ENCODE data around the gene BANK1.
A peak's percentile ranks its signal among the peaks of the same experiment; 100 is the strongest.

Gene BANK1

DNA sequence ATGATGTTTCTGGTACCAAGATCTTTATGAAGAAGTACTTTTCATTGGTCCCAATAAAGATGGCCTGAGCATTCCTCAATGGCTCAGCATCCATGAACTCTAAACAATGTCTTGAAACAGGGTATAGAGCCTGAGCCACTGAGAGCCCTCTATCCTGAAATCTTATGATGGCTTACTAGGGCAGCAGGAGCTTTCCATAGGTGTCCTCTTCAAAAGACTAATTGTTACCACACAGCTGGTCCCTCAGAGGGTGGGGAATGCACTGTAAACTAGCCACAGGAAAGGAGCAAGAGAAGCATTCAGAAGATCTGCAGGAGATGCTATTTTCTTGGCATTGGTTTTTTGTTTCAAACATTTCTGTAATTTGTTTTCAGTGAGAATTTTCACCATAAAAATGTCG lies 5.6 kb upstream of the BANK1 start:
- Histone ChIP-seq H2AFZ (ENCODE audit: low read depth, low read length) (no peak overlapping the region), H3K36me3 (ENCODE audit: control insufficient read depth in 1 of 2, insufficient read depth in 2 of 2, low read depth in 1 of 2, low read length in 2 of 2) (no peaks in the 10 kb centered on the region), H3K9me3 (ENCODE audit: control insufficient read depth, low read length) (no peaks in the 10 kb centered on the region), H3K9ac (ENCODE audit: low read length) (no peak overlapping the region), H4K91ac (ENCODE audit: low read length) (no peak overlapping the region), H4K8ac (ENCODE audit: low read length) (no peak overlapping the region), H2AK5ac (ENCODE audit: low read length, severe bottlenecking) (no peak overlapping the region), H3K14ac (ENCODE audit: low read length in 2 of 2) (no peak overlapping the region), H3K4me1 (ENCODE audit: control insufficient read depth, insufficient read depth, low read depth, low read length) (no peaks in the 10 kb centered on the region), H3K27me3 (ENCODE audit: control insufficient read depth in 1 of 2, insufficient read depth in 1 of 2, low read length in 2 of 2) (no peaks in the 10 kb centered on the region), H3K27ac (ENCODE audit: low read length, poor library complexity, severe bottlenecking) (no peak overlapping the region), H2BK120ac (ENCODE audit: low read depth, low read length) (no peak overlapping the region), H3K18ac (ENCODE audit: low read depth in 1 of 2, low read length in 2 of 2) (no peak overlapping the region), H3K23ac (ENCODE audit: low read length in 2 of 2) (no peak overlapping the region), H3K79me1 (replicated peaks; ENCODE audit: low read length, poor library complexity, severe bottlenecking) (no peaks in the 10 kb centered on the region), H3K4me2 (ENCODE audit: low read length, poor library complexity, severe bottlenecking) (no peak overlapping the region), H3K4ac (ENCODE audit: low read depth in 1 of 2, low read length in 2 of 2) (no peak overlapping the region), H2BK12ac (ENCODE audit: low read length in 2 of 2) (no peak overlapping the region), H3K4me3 (ENCODE audit: insufficient read depth in 1 of 2, low read depth in 1 of 2, low read length in 2 of 2) (no peak overlapping the region), H2BK5ac (ENCODE audit: low read depth, low read length, poor library complexity, severe bottlenecking) (no peak overlapping the region), H2BK15ac (ENCODE audit: low read depth, poor library complexity, severe bottlenecking) (no peak overlapping the region)
- no peak for DNase-seq
- 100% methylated on average over 1 of the region's 1 CpG for WGBS

DNA sequence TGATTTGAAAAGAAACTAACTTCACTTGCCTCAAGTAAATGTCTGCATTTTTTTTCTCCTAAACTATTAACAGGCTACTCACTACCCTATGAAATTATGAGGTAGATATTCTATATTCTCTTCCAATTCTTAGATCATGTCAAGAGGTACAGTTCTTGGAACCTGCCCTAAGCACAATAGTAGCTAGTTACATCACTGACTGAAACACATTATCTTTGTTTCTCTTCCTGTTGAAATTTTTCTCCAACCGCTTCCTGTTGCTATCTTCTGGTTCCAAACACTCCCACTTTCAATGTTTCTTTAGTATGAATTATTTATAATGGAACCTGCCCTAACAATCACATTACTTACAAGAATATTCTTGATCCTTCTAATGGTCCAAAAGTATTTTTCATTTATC lies 5.0 kb upstream of the BANK1 start:
- H3K23ac ChIP-seq (ENCODE audit: low read length in 2 of 2), result no peak overlapping the region
- H4K8ac ChIP-seq (ENCODE audit: low read length), result no peak overlapping the region
- H2BK15ac ChIP-seq (ENCODE audit: low read depth, poor library complexity, severe bottlenecking), result no peak overlapping the region
- H2BK12ac ChIP-seq (ENCODE audit: low read length in 2 of 2), result no peak overlapping the region
- no peak for DNase-seq
- H3K14ac ChIP-seq (ENCODE audit: low read length in 2 of 2), result no peak overlapping the region
- no peaks in the 10 kb centered on the region for H3K27me3 ChIP-seq (ENCODE audit: control insufficient read depth in 1 of 2, insufficient read depth in 1 of 2, low read length in 2 of 2)
- H3K36me3 ChIP-seq (ENCODE audit: control insufficient read depth in 1 of 2, insufficient read depth in 2 of 2, low read depth in 1 of 2, low read length in 2 of 2), result no peaks in the 10 kb centered on the region
- H3K9ac ChIP-seq (ENCODE audit: low read length), result no peak overlapping the region
- no peak overlapping the region for H2AFZ ChIP-seq (ENCODE audit: low read depth, low read length)
- H3K4me1 ChIP-seq (ENCODE audit: control insufficient read depth, insufficient read depth, low read depth, low read length), result no peaks in the 10 kb centered on the region
- no CpG with 5 or more reads among the region's 1 CpG for WGBS
- no peaks in the 10 kb centered on the region for H3K79me1 ChIP-seq (replicated peaks; ENCODE audit: low read length, poor library complexity, severe bottlenecking)
- H3K27ac ChIP-seq (ENCODE audit: low read length, poor library complexity, severe bottlenecking), result no peak overlapping the region
- H3K4ac ChIP-seq (ENCODE audit: low read depth in 1 of 2, low read length in 2 of 2), result no peak overlapping the region
- H3K9me3 ChIP-seq (ENCODE audit: control insufficient read depth, low read length), result no peaks in the 10 kb centered on the region
- H2AK5ac ChIP-seq (ENCODE audit: low read length, severe bottlenecking), result no peak overlapping the region
- no peak overlapping the region for H2BK120ac ChIP-seq (ENCODE audit: low read depth, low read length)
- no peak overlapping the region for H3K4me2 ChIP-seq (ENCODE audit: low read length, poor library complexity, severe bottlenecking)
- H4K91ac ChIP-seq (ENCODE audit: low read length), result no peak overlapping the region
- no peak overlapping the region for H2BK5ac ChIP-seq (ENCODE audit: low read depth, low read length, poor library complexity, severe bottlenecking)
- H3K4me3 ChIP-seq (ENCODE audit: insufficient read depth in 1 of 2, low read depth in 1 of 2, low read length in 2 of 2), result no peak overlapping the region
- no peak overlapping the region for H3K18ac ChIP-seq (ENCODE audit: low read depth in 1 of 2, low read length in 2 of 2)

DNA sequence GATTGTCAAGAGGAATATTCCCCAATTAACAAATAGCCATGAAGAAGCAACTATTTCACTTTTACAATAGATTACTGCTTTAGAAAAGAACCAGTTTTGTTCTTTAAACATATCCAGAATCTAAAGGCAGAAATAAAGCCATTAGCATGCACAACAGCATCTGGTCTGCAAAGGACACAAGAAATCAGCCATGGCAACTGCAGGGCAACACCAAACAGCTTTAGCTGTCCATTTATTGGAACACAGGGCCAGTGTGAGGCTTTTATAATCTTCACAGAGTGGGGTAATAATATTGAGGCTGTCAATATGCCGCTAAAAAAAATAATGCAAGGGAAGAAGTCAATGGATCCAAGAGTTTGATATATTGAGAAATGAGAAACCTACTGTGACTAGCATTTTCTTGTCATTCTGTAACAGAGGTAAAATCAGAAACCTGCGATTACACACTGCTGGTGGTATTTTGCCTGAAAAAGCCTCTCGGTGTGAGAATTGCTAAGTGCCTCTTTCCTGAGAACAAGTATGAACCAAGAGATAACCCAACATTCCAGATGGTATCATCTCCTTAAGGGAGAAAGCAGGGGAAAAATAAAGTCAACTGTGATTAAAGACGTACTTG lies 2.7 kb upstream of the BANK1 start:
- H3K27me3 ChIP-seq (ENCODE audit: control insufficient read depth in 1 of 2, insufficient read depth in 1 of 2, low read length in 2 of 2), result no peaks in the 10 kb centered on the region
- peaks cover 4% of the 10 kb centered on the region for H3K4me1 ChIP-seq (ENCODE audit: control insufficient read depth, insufficient read depth, low read depth, low read length)
- no peak overlapping the region for H3K14ac ChIP-seq (ENCODE audit: low read length in 2 of 2)
- no peak overlapping the region for H3K18ac ChIP-seq (ENCODE audit: low read depth in 1 of 2, low read length in 2 of 2)
- H2BK12ac ChIP-seq (ENCODE audit: low read length in 2 of 2), result no peak overlapping the region
- H3K27ac ChIP-seq (ENCODE audit: low read length, poor library complexity, severe bottlenecking), result no peak overlapping the region
- no peak overlapping the region for H4K8ac ChIP-seq (ENCODE audit: low read length)
- no peak overlapping the region for H2BK15ac ChIP-seq (ENCODE audit: low read depth, poor library complexity, severe bottlenecking)
- no peak overlapping the region for H3K4ac ChIP-seq (ENCODE audit: low read depth in 1 of 2, low read length in 2 of 2)
- no peak overlapping the region for H2BK5ac ChIP-seq (ENCODE audit: low read depth, low read length, poor library complexity, severe bottlenecking)
- no peaks in the 10 kb centered on the region for H3K79me1 ChIP-seq (replicated peaks; ENCODE audit: low read length, poor library complexity, severe bottlenecking)
- no peak for DNase-seq
- no peak overlapping the region for H3K23ac ChIP-seq (ENCODE audit: low read length in 2 of 2)
- H3K4me2 ChIP-seq (ENCODE audit: low read length, poor library complexity, severe bottlenecking), result no peak overlapping the region
- no peak overlapping the region for H2AK5ac ChIP-seq (ENCODE audit: low read length, severe bottlenecking)
- H4K91ac ChIP-seq (ENCODE audit: low read length), result no peak overlapping the region
- H3K9ac ChIP-seq (ENCODE audit: low read length), result no peak overlapping the region
- H3K36me3 ChIP-seq (ENCODE audit: control insufficient read depth in 1 of 2, insufficient read depth in 2 of 2, low read depth in 1 of 2, low read length in 2 of 2), result no peaks in the 10 kb centered on the region
- H3K9me3 ChIP-seq (ENCODE audit: control insufficient read depth, low read length), result no peaks in the 10 kb centered on the region
- H2AFZ ChIP-seq (ENCODE audit: low read depth, low read length), result no peak overlapping the region
- peak overlapping the region; percentile 34 for H2BK120ac ChIP-seq (ENCODE audit: low read depth, low read length)
- no peak overlapping the region for H3K4me3 ChIP-seq (ENCODE audit: insufficient read depth in 1 of 2, low read depth in 1 of 2, low read length in 2 of 2)
- WGBS, result 57% methylated on average over 3 of the region's 4 CpGs

DNA sequence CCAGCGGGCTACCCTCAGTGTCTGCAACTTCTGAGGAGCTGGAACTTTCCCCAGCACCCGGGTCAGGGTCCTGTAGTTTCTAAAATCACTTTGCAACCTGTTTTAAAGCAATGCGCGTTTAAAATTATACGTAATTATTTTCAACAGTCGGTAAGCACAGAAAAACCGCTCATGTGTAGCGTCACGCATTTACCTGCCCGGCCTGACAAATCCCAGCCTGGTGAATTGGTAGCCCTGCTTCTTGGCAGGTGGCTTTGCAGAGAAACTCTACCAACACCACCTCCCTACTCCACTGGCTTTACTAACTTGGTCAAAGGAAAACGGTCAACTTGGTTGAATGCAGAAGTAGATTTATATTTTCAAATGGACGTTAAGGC lies 640 bp downstream of the BANK1 start:
- H2BK12ac ChIP-seq (ENCODE audit: low read length in 2 of 2), result no peak overlapping the region
- no peak overlapping the region for H3K14ac ChIP-seq (ENCODE audit: low read length in 2 of 2)
- peak overlapping the region; percentile 5 for H2BK120ac ChIP-seq (ENCODE audit: low read depth, low read length)
- peak overlapping the region; percentile 85 to 96 for H3K18ac ChIP-seq (ENCODE audit: low read depth in 1 of 2, low read length in 2 of 2)
- no peaks in the 10 kb centered on the region for H3K27me3 ChIP-seq (ENCODE audit: control insufficient read depth in 1 of 2, insufficient read depth in 1 of 2, low read length in 2 of 2)
- no peak overlapping the region for H2AK5ac ChIP-seq (ENCODE audit: low read length, severe bottlenecking)
- peak overlapping the region; percentile 59 to 73 for H3K4me3 ChIP-seq (ENCODE audit: insufficient read depth in 1 of 2, low read depth in 1 of 2, low read length in 2 of 2)
- peak overlapping the region; percentile 88 for H2AFZ ChIP-seq (ENCODE audit: low read depth, low read length)
- no peak overlapping the region for H2BK15ac ChIP-seq (ENCODE audit: low read depth, poor library complexity, severe bottlenecking)
- 21% methylated on average over 10 of the region's 12 CpGs for WGBS
- no peak overlapping the region for H3K23ac ChIP-seq (ENCODE audit: low read length in 2 of 2)
- DNase-seq, result no peak
- H2BK5ac ChIP-seq (ENCODE audit: low read depth, low read length, poor library complexity, severe bottlenecking), result no peak overlapping the region
- peak overlapping the region; percentile 83 for H3K9ac ChIP-seq (ENCODE audit: low read length)
- no peaks in the 10 kb centered on the region for H3K79me1 ChIP-seq (replicated peaks; ENCODE audit: low read length, poor library complexity, severe bottlenecking)
- no peaks in the 10 kb centered on the region for H3K9me3 ChIP-seq (ENCODE audit: control insufficient read depth, low read length)
- no peak overlapping the region for H3K27ac ChIP-seq (ENCODE audit: low read length, poor library complexity, severe bottlenecking)
- no peaks in the 10 kb centered on the region for H3K36me3 ChIP-seq (ENCODE audit: control insufficient read depth in 1 of 2, insufficient read depth in 2 of 2, low read depth in 1 of 2, low read length in 2 of 2)
- peak overlapping the region; percentile 77 for H4K8ac ChIP-seq (ENCODE audit: low read length)
- peaks cover 4% of the 10 kb centered on the region for H3K4me1 ChIP-seq (ENCODE audit: control insufficient read depth, insufficient read depth, low read depth, low read length)
- H4K91ac ChIP-seq (ENCODE audit: low read length), result peak overlapping the region; percentile 52
- H3K4me2 ChIP-seq (ENCODE audit: low read length, poor library complexity, severe bottlenecking), result peak overlapping the region; percentile 91
- H3K4ac ChIP-seq (ENCODE audit: low read depth in 1 of 2, low read length in 2 of 2), result peak overlapping the region in 1 of 2 experiments; percentile 91

Data from mesenchymal stem cell (in vitro differentiated cells and primary cell).